Measurements from ENCODE around the gene ST6GALNAC6. TPM values are rescaled to one million over a fixed set of nuclear protein-coding genes. Genes with fewer than 3 reads are reported as not detected.
"Not testable (repeated sequence)": the region's sequence is repeated elsewhere in the genome, so short reads cannot be mapped to it uniquely, and the experiment has no call there.

Gene ST6GALNAC6
- total RNA-seq, 2 donors from 2014 or later, result 68.2 to 106 TPM

DNA sequence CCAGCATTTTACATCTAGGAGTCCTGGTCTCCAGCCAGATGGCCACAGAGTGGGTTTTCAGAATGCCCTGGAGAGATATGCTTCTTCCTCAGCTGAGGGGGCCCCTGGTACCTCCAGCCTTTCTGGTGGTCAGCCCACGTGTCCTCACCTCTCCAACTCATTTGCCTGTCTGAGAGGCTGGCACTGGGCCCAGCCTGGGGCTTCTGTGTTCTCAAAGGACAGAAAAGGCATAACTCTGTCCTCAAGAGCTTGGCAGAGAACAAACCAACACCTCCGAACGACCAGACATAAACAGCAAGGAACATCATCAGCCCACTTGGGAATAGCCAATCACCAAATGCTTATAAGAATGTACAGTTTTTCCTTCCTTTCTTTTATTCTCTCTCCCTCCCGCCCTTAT lies 62.1 kb downstream of the ST6GALNAC6 start:
- peaks cover 23% of the 10 kb centered on the region for H3K36me3 ChIP-seq
- peaks cover 0 to 92% of the 10 kb centered on the region in 2 donors for H3K4me1 ChIP-seq
- no peak for DNase-seq (ENCODE audit: low spot score)

DNA sequence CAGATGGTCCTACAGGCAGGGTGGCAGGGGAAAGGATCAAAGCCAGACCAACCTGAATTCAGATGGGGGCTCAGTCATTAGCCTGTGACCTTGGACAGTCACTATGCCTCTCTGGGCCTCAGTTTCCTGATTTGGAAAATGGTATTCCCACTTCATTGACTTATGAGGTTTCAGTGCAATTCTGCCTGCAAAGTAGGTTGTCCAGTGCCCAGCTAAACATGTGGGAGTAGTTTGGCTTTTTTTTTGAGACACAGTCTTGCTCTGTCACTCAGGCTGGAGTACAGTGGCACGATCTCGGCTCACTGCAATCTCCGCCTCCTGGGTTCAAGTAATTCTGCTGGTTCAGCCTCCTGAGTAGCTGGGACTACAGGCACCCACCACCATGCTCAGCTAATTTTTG lies 62.8 kb downstream of the ST6GALNAC6 start:
- peaks cover 0 to 96% of the 10 kb centered on the region in 2 donors for H3K4me1 ChIP-seq
- peak overlapping the region; percentile 90 to 91 for H3K27ac ChIP-seq
- peak overlapping the region in 1 of 2 donors; percentile 26 for H3K4me3 ChIP-seq
- H3K36me3 ChIP-seq, result peaks cover 16% of the 10 kb centered on the region
- DNase-seq (ENCODE audit: low spot score); H3K27me3 ChIP-seq; H3K9me3 ChIP-seq: not testable (repeated sequence)

More for the DNA sequence above, 62.1 kb downstream of the ST6GALNAC6 start:
- Histone ChIP-seq H3K27ac (peak overlapping the region; percentile 90 to 91), H3K9me3 (no peaks in the 10 kb centered on the region), H3K27me3 (no peaks in the 10 kb centered on the region), H3K4me3 (no peak overlapping the region)
- TF ChIP-seq, protein P1, sequence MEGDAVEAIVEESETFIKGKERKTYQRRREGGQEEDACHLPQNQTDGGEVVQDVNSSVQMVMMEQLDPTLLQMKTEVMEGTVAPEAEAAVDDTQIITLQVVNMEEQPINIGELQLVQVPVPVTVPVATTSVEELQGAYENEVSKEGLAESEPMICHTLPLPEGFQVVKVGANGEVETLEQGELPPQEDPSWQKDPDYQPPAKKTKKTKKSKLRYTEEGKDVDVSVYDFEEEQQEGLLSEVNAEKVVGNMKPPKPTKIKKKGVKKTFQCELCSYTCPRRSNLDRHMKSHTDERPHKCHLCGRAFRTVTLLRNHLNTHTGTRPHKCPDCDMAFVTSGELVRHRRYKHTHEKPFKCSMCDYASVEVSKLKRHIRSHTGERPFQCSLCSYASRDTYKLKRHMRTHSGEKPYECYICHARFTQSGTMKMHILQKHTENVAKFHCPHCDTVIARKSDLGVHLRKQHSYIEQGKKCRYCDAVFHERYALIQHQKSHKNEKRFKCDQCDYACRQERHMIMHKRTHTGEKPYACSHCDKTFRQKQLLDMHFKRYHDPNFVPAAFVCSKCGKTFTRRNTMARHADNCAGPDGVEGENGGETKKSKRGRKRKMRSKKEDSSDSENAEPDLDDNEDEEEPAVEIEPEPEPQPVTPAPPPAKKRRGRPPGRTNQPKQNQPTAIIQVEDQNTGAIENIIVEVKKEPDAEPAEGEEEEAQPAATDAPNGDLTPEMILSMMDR (IDR thresholded peaks at IDR 0.05), result no peak

DNA sequence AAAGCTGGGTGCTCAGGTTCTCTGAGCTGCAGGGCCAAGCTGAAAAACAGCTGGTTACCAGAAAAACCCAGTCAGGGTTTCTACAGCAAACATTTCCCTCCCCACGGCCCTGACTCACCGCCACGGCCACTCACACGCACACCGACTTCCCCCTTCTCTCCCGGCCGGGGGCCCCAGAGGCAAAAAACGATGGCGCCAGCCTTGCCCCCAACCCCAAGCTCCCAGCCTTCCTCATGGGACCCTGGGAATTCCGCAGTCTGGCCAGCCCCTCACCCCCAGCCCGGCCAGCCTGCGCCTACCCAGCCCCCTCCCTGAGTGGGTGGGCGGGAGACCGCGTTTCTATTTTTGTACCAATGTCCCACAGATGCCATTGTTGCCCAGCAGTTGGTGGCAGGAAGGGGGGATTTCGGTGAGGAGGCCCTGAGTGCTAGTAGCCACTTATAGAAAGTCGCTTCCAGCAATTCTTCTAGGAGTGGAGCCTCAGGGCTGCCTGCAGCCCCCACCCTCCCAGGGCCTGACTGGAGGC lies 63.3 kb downstream of the ST6GALNAC6 start:
- peak overlapping the region; percentile 90 to 91 for H3K27ac ChIP-seq
- H3K4me1 ChIP-seq, result peaks cover 0 to 95% of the 10 kb centered on the region in 2 donors
- peak overlapping the region in 1 of 2 donors; percentile 26 for H3K4me3 ChIP-seq
- peaks cover 14% of the 10 kb centered on the region for H3K36me3 ChIP-seq
- H3K9me3 ChIP-seq, result no peaks in the 10 kb centered on the region
- TF ChIP-seq, protein P1 (IDR thresholded peaks at IDR 0.05), result no peak
- no peaks in the 10 kb centered on the region for H3K27me3 ChIP-seq
- no peak for DNase-seq (ENCODE audit: low spot score)

Small RNAs within 50 kb of the gene (microRNA-seq; reads per million reads assigned to microRNA genes)
- 0 reads per million in 2 donors for gene MIR4672 (ENCODE audit: borderline number of aligned reads in 2 of 2, borderline replicate concordance in 1 of 2)

Other genes with a start within 250 kb of the ST6GALNAC6 start
- not detected for gene CFAP157, start 192.6 kb downstream of the ST6GALNAC6 start, total RNA-seq
- gene PTRH1, start 183.9 kb downstream of the ST6GALNAC6 start, total RNA-seq, result 10 to 100 TPM; 16.5 to 16.7 TPM
- under 1 TPM; 0.11 to 0.16 TPM for gene TTC16, start 183.5 kb downstream of the ST6GALNAC6 start, total RNA-seq
- 1 to 10 TPM; 3.9 to 7.0 TPM for gene TOR2A, start 164.3 kb downstream of the ST6GALNAC6 start, total RNA-seq
- gene SH2D3C, start 120.9 kb downstream of the ST6GALNAC6 start, total RNA-seq, result 10 to 100 TPM; 11.5 to 16.5 TPM
- 10 to 100 TPM; 37.2 to 53.3 TPM for gene CDK9, start 113.6 kb downstream of the ST6GALNAC6 start, total RNA-seq
- gene FPGS, start 96.7 kb downstream of the ST6GALNAC6 start, total RNA-seq, result 10 to 100 TPM; 43.9 to 47.0 TPM
- 100 to 1,000 TPM; 142 to 511 TPM for gene ENG, start 44.9 kb downstream of the ST6GALNAC6 start, total RNA-seq
- gene AK1, start 21.9 kb downstream of the ST6GALNAC6 start, total RNA-seq, result 100 to 1,000 TPM; 263 to 398 TPM
- 10 to 100 TPM; 31.7 to 59.0 TPM for gene ST6GALNAC4, start 17.4 kb upstream of the ST6GALNAC6 start, total RNA-seq
- gene PIP5KL1, start 31.2 kb upstream of the ST6GALNAC6 start, total RNA-seq, result under 1 TPM in 1 of 2 donors, not detected in 1; 0.20 TPM
- 10 to 100 TPM in 1 of 2 donors, 1 to 10 TPM in 1; 4.7 to 11.4 TPM for gene DPM2, start 38.3 kb upstream of the ST6GALNAC6 start, total RNA-seq
- 10 to 100 TPM in 1 of 2 donors, 1 to 10 TPM in 1; 8.3 to 11.6 TPM for gene EEIG1, start 81.4 kb upstream of the ST6GALNAC6 start, total RNA-seq
- 1 to 10 TPM; 5.8 to 8.2 TPM for gene NAIF1, start 167.7 kb upstream of the ST6GALNAC6 start, total RNA-seq
- gene SLC25A25, start 168.6 kb upstream of the ST6GALNAC6 start, total RNA-seq, result 10 to 100 TPM in 1 of 2 donors, 1 to 10 TPM in 1; 8.2 to 11.8 TPM
- gene PTGES2, start 228.1 kb upstream of the ST6GALNAC6 start, total RNA-seq, result 100 to 1,000 TPM; 114 to 118 TPM
- gene LCN2, start 249.8 kb upstream of the ST6GALNAC6 start, total RNA-seq, result not detected